Endothelial cell (in vitro differentiated cells): ENCODE data around the gene VWA8. TPM values are rescaled to one million over a fixed set of nuclear protein-coding genes. Genes with fewer than 3 reads are reported as not detected.
"Not testable (repeated sequence)": the region's sequence is repeated elsewhere in the genome, so short reads cannot be mapped to it uniquely, and the experiment has no call there.

Experiments used
- DNase-seq: peaks from one replicate; pipeline ENCODE4 v3.0.0; 2021; ENCODE audit warnings: low spot score
- H3K27ac Mint-ChIP-seq: one replicate; pipeline ENCODE4 v1.8.0; 2021; ENCODE audit warnings: mixed read lengths, inconsistent platforms; ENCODE audit not compliant: unreplicated experiment
- H3K27me3 Mint-ChIP-seq: one replicate; pipeline ENCODE4 v1.8.0; 2021; ENCODE audit warnings: mild to moderate bottlenecking, moderate library complexity, mixed read lengths, inconsistent platforms; ENCODE audit not compliant: unreplicated experiment
- H3K36me3 Mint-ChIP-seq: one replicate; pipeline ENCODE4 v1.8.0; 2021; ENCODE audit warnings: mild to moderate bottlenecking, low read depth, mixed read lengths, inconsistent platforms; ENCODE audit not compliant: unreplicated experiment
- H3K4me1 Mint-ChIP-seq: one replicate; pipeline ENCODE4 v1.8.0; 2021; ENCODE audit warnings: mild to moderate bottlenecking, mixed read lengths, inconsistent platforms; ENCODE audit not compliant: unreplicated experiment
- H3K4me3 Mint-ChIP-seq: one replicate; pipeline ENCODE4 v1.8.0; 2021; ENCODE audit warnings: mild to moderate bottlenecking, mixed read lengths, inconsistent platforms; ENCODE audit not compliant: unreplicated experiment
- H3K9me3 Mint-ChIP-seq: one replicate; pipeline ENCODE4 v1.8.0; 2021; ENCODE audit warnings: mixed read lengths, inconsistent platforms; ENCODE audit not compliant: unreplicated experiment
- total RNA-seq: library from RNA; stranded (reverse); fragmentation: NEBNext Ultra II Directional; extraction: Animal tissue kit (Norgen Biotek cat#: 25700); gene quantifications from one replicate; pipeline ENCODE4 v1.2.1, GENCODE V29; 2021; ENCODE audit not compliant: unreplicated experiment
- TF ChIP-seq, protein P1 (sequence below): fragments of 200-600 bp; sonication (generic); IDR thresholded peaks from one replicate; pipeline ENCODE4 v1.5.0; 2021; ENCODE audit warnings: antibody characterized with exemption; ENCODE audit not compliant: unreplicated experiment

VWA8 gene
- total RNA-seq, 1 donor from 2014 or later, result 8.2 TPM

DNA sequence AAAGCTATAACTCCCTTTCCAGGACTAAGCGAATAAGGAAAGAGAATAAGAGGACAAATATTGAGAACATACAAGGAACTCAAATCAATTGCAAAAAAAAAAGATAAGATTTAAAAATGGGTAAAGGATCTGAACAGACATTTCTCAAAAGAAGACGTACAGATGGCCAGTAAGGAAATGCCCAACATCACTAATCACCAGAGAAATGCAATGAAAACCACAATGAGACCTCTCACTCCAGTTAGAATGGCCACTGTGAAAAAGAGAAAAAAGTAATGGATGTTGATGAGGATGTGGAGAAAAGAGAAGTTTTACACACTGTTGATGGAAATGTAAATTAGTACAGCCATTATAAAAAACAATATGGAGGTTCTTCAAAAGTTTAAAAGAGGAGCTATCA lies 63.8 kb downstream of the VWA8 start:
- H3K27me3 Mint-ChIP-seq, result peaks cover 2% of the 10 kb centered on the region
- TF ChIP-seq, protein P1, sequence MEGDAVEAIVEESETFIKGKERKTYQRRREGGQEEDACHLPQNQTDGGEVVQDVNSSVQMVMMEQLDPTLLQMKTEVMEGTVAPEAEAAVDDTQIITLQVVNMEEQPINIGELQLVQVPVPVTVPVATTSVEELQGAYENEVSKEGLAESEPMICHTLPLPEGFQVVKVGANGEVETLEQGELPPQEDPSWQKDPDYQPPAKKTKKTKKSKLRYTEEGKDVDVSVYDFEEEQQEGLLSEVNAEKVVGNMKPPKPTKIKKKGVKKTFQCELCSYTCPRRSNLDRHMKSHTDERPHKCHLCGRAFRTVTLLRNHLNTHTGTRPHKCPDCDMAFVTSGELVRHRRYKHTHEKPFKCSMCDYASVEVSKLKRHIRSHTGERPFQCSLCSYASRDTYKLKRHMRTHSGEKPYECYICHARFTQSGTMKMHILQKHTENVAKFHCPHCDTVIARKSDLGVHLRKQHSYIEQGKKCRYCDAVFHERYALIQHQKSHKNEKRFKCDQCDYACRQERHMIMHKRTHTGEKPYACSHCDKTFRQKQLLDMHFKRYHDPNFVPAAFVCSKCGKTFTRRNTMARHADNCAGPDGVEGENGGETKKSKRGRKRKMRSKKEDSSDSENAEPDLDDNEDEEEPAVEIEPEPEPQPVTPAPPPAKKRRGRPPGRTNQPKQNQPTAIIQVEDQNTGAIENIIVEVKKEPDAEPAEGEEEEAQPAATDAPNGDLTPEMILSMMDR, result no peak
- H3K9me3 Mint-ChIP-seq, result no peaks in the 10 kb centered on the region
- no peak overlapping the region for H3K4me3 Mint-ChIP-seq
- H3K27ac Mint-ChIP-seq, result no peak overlapping the region
- H3K4me1 Mint-ChIP-seq, result no peaks in the 10 kb centered on the region
- DNase-seq, result no peak
- peaks cover 11% of the 10 kb centered on the region for H3K36me3 Mint-ChIP-seq

DNA sequence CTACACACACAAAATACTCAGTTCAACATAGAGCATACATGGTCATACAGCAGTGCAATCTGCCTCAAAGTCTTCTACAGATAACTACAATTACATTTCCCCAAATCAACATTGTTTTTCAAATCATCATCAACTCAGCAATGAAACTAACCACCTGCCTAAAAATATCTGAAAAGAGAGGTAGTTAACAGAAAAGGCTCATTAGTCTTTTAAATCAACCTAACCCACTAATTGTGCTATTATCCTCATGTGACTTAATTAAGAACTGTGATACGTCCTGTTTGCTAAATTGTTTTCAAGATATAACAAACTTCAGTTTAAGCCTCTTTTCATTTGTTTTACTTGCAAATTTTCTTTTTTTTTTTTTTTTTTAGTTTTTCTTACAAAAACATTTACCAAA lies 65.4 kb downstream of the VWA8 start:
- H3K4me3 Mint-ChIP-seq, result no peak overlapping the region
- no peaks in the 10 kb centered on the region for H3K9me3 Mint-ChIP-seq

DNA sequence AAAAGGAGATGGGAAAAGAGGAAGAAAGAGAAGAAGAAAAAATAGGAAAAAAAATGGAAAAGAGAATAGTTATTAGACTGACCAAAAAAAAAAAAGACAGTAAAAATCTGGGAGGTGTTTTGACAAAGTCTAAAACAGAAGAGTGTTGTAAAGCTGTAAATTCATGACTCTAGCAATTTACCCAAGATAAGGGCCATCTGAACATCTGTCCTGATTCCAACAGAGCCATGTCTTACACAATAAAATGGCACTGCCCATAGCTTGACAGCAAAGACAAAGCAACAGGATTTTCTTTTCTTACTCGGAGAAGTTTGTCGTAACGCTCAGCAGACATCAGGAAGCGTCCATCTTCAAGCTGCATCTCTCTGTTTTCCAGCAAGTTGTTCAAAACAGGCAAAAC lies 69.8 kb downstream of the VWA8 start:
- Mint-ChIP-seq H3K9me3 (no peaks in the 10 kb centered on the region), H3K36me3 (no peaks in the 10 kb centered on the region), H3K27me3 (no peaks in the 10 kb centered on the region), H3K4me1 (no peaks in the 10 kb centered on the region), H3K4me3 (no peak overlapping the region), H3K27ac (no peak overlapping the region)
- no peak for DNase-seq
- TF ChIP-seq, protein P1, result no peak

More for the DNA sequence above, 65.4 kb downstream of the VWA8 start:
- Mint-ChIP-seq H3K27me3 (peaks cover 2% of the 10 kb centered on the region), H3K27ac (no peak overlapping the region), H3K36me3 (peaks cover 11% of the 10 kb centered on the region), H3K4me1 (no peaks in the 10 kb centered on the region)
- DNase-seq, result no peak
- TF ChIP-seq, protein P1, result no peak

DNA sequence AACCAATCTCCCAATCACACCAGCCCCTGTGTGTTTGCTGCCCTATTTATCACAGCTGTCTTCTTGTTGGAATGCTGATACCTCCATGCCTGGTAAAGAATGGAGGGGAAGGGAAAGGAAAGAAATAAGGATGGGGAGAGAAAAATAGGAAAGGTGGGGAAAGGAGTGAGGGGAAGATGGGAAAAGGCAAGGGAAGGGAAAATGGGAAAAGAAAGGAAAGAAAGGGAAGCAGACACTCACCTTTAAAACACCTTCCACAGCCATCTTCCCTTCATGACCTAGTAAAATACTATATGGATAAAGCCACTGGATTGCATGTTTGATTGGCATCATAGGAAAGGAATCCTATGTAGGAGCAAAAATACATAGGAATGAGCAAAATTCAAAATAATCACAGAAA lies 77.8 kb downstream of the VWA8 start:
- no peak for DNase-seq
- no peaks in the 10 kb centered on the region for H3K9me3 Mint-ChIP-seq
- no peak overlapping the region for H3K27ac Mint-ChIP-seq
- H3K4me1 Mint-ChIP-seq, result no peaks in the 10 kb centered on the region
- H3K36me3 Mint-ChIP-seq, result peaks cover 28% of the 10 kb centered on the region
- TF ChIP-seq, protein P1, result no peak
- no peaks in the 10 kb centered on the region for H3K27me3 Mint-ChIP-seq
- H3K4me3 Mint-ChIP-seq, result no peak overlapping the region

DNA sequence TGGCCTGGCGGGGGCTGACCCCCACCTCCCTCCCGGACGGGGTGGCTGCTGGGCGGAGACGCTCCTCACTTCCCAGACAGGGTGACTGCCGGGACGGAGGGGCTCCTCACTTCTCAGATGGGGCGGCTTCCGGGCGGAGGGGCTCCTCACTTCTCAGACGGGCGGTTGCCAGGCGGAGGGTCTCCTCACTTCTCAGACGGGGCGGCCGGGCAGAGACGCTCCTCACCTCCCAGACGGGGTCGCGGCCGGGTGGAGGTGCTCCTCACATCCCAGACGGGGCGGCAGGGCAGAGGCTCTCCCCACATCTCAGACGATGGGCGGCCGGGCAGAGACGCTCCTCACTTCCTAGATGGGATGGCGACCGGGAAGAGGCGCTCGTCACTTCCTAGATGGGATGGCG lies 79.0 kb downstream of the VWA8 start:
- H3K9me3 Mint-ChIP-seq, H3K4me3 Mint-ChIP-seq, H3K27me3 Mint-ChIP-seq, H3K4me1 Mint-ChIP-seq, DNase-seq, H3K27ac Mint-ChIP-seq: not testable (repeated sequence)
- peaks cover 28% of the 10 kb centered on the region for H3K36me3 Mint-ChIP-seq

DNA sequence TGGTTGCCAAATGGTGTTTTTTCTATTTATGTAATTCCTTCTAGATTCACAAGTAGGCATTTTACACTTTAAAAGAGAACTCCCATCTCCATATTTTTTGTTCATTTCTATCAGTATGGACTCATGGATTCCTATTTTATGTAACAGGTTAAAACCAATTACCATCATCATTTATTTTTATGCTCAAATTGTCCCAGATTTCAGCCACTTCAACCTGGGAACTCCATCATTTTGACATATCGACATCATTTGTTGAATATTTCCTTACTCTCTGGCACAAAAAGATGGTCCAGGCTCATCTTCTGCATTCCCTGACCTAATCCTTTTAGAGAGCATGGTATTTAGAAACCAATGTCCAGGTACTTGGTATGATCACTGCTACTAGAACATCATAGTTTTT lies 79.9 kb downstream of the VWA8 start:
- Mint-ChIP-seq H3K4me3 (no peak overlapping the region), H3K9me3 (no peaks in the 10 kb centered on the region), H3K27me3 (no peaks in the 10 kb centered on the region), H3K36me3 (peaks cover 28% of the 10 kb centered on the region), H3K4me1 (no peaks in the 10 kb centered on the region), H3K27ac (no peak overlapping the region)
- DNase-seq, result no peak
- TF ChIP-seq, protein P1, result no peak
